SKM-1 treated with dmso at 0.1 percent for 144 hours (cell line): ENCODE results near the gene CUX1.

Experiments
- DNase-seq: peaks from one replicate; lab custom pipeline; 2025; ENCODE audit not compliant: unreplicated experiment; lab: John Stamatoyannopoulos, UW

CUX1 gene

DNA sequence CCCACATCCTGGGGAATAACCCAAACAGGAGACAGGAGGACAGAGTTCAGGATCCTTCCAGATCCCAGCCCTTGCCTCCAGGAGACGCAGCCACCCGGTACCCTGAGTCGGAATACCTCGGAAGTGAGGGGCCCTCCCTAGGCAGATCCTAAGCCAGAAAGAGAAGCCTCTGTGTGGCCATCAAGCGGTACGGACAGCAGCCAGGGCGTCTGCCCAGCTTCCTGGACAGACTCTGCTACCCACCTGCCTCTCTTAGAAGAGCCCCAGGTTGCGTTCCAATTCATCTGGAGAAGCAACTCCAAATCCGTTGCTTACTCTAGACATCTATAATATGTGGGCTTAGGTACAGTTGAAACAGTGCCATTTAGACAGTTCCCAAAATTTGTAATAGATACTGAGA, 249.1 kb downstream of the CUX1 start:
- DNase-seq, result no peak

DNA sequence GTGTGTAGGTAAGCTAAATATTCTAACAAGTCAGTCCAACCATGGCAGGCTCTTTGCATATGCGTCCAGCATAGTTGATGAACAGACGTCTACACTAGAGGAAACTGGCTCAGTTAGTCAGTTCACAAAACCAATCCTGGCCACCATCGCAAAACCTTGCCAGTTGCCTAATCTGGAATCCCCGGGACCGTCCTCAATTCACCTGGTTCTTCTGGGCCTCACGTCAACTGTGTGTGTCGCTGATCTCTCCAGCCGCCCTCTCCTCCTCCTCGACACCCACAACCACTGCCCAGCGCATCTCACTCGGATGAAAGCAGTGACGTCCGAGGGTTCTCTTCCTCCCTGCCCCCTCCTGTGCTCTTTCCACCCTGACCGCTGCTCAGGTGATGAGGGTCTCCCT, 251.4 kb downstream of the CUX1 start:
- no peak for DNase-seq

DNA sequence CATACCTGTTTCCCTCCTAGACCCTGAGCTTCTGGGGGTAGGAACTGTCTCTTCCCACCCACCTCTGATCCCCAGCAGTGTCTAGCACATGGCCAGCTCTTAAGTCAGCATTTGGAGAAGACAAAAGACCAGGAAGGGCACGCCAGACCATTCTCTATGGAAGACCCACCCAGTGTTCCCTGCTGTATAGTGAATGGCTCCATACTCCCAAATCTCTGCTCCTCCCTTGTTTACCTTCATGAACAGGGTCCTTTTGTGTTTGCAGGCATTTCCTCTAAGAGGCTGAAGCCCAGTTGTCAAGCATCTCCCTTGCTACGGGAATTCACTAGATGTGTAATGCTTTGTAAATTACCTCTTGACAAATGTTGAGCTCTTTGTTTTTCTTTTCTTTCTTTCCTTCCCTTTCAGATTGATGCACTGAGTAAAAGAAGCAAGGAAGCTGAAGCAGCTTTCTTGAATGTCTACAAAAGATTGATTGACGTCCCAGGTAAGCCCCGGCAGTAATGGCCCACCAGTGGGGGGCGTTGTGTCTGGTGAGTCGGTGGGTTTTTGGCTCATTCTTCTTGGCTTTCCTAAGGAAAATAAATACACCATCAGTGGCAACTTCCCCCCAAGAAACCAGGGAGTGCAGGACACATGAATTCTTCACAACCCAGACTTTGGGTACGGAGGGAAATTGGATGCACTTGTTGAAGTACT, 252.7 kb downstream of the CUX1 start:
- no peak for DNase-seq

DNA sequence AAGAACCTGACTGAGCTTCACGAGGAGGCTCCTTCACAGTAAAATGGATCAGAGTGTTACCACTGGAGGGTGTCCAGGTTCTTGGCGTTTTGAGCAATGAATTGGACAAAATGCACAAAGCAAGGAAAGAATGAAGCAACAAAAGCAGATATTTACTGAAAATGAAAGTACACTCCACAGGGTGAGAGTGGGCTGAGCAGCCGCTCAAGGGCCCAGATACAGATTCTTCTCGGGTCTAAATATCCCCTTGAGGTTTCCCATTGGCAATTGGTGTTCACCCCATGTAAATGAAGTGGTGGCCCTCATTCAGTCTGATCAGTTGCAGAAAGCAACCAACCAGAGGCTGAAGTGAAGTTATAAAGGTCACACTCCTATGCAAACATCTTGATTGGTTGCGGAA, 254.6 kb downstream of the CUX1 start:
- DNase-seq, result no peak

- DNase-seq, result no peak
These were observed 255.3 kb downstream of the CUX1 start for GRCh38 chr7:102072636-102073209.

- no peak for DNase-seq
These were observed 256.8 kb downstream of the CUX1 start for GRCh38 chr7:102073931-102074880.

DNA sequence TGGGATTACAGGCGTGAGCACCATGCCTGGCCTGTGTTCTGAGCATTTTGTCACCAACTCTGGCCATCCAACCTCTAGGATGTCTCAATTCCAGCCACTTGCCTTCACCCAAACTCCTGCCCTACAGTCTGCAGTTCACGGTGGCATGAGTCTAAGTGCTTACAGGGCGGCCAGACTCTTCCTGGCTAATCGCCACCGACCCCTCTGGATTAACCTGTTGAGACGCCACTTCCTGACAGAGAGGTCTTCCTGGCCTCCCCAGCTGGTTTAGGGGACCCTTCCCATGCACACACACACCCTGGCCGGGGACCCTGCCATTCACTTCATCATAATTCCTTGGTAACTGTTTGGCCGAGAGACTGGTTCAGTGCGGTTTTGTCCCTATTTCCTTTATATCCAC, 257.7 kb downstream of the CUX1 start:
- DNase-seq, result no peak

DNA sequence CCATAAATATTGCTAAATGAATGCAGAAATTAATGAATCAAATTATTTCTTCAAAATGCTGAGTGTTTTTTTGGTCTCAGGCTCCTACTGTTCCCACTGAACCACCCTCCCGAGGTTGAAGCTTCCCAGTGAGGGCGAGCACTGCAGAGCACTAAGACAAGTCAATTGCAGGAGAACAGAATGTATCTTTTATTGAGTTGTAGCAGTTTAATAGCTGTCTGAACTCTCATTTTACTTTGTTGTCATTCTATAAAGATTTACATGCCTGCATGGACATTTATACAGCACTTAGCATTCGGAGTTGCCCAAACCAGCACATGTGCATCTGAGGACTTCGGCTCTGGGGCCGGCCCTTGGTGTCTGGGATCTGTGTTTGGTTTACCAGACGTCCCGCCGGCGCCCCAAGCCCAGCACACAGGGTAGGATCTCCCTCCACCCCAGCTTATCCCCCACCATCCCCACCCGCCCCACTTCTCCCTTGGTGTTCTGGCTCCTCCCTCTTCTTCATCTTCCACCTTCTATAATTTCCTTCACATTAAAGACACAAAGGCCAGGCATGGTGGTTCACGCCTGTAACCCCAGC, 258.2 kb downstream of the CUX1 start:
- no peak for DNase-seq

DNA sequence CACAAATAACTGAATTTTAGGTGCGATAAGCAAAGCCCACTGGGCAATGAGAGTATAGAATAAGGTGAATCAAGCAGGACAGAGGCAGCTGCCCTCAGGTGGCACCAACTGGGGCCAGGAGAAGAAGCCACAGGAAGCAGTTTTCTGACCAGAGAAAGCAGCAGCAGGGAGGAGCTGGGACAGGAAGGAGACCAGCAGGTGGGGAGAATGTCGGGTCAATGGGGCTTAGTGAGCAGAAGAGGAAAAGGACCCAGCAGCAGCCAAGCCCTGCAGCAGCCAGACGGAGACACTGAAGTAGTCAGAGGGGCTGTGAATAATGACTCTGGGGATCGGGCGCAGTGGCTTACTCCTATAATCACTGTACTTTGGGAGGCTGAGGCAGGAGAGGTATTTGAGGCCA, 259.7 kb downstream of the CUX1 start:
- DNase-seq, result no peak

DNA sequence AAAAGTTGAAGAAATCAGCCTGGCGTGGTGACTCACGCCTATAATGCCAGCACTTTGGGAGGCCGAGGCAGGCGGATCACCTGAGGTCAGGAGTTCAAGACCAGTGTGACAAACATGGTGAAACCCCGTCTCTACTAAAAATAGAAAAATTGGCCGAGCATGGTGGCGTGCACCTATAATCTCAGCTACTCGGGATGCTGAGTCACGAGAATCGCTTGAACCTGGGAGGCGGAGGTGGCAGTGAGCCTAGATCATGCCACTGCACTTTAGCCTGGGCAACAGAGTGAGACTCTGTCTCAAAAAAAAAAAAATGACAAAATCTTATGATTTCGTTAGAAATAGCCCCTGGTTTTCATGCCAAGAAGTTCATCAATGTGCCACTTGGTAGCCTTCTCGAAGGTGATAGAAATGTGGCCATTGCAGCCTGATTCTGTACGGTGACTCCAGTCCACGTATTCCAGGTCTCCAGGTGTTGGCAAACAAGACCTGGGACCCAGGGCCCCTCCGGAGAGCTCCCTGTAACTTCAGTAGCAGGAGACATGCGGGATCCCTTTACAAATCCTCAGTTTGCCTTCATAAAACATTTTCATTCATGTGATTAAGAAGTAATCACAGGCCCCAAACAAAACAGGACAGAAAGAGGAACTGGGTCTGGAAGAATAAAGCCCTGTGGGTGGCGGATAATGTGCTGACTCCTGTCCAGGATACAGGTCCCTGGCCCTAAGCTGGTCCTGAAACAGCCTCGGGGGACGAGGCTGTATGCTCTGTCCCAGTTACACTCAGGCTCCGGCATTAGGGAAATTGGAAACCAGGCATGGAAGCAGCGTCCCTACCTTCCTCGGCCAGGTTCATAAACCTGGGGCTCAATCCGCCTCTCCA, 262.0 kb downstream of the CUX1 start:
- no peak for DNase-seq

GRCh38 chr7:102080019-102080433, 262.6 kb downstream of the CUX1 start:
- DNase-seq, result no peak

DNA sequence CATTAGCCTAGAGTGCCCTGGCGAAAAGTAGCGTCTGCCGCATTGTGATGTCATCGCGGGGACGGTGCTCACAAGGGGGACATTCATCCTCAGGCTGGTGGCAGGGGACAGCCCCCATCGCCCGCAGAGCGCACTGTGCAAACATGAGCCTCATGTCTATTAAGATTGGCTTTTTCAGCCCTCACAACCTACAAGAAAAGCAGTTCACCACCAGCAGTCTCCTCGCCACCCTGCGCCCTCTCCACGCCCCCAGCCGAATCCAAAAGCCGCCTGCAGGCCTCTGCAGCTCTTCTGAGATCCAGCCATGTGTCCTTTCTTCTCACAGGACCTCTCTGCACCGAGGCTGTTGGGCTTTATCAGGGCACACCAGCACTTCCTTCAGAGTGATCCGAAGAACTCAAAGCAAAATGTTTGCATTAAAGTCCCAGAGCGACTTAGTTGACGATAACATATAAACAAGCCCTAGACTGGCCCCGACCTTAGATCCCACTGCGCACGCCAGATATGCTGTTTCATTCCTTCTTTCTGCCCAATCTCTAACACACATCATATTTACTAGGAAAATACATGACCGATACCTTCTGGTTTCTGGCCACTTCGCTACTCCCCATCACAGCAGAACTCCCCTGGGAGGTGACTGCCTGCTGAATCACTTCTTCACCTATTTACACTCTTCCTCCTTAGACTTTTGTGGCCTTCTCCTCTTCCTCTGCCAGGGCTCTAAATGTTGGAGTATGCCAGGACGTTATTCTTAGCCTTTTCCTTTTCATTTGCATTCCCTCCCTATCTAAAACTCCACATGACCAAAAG, 263.2 kb downstream of the CUX1 start:
- no peak for DNase-seq

- no peak for DNase-seq
These were observed 263.8 kb downstream of the CUX1 start for GRCh38 chr7:102081244-102081627.

GRCh38 chr7:102082693-102083368, 265.4 kb downstream of the CUX1 start:
- no peak for DNase-seq

- DNase-seq, result no peak
These were observed 267.9 kb downstream of the CUX1 start for GRCh38 chr7:102085218-102085772.

DNA sequence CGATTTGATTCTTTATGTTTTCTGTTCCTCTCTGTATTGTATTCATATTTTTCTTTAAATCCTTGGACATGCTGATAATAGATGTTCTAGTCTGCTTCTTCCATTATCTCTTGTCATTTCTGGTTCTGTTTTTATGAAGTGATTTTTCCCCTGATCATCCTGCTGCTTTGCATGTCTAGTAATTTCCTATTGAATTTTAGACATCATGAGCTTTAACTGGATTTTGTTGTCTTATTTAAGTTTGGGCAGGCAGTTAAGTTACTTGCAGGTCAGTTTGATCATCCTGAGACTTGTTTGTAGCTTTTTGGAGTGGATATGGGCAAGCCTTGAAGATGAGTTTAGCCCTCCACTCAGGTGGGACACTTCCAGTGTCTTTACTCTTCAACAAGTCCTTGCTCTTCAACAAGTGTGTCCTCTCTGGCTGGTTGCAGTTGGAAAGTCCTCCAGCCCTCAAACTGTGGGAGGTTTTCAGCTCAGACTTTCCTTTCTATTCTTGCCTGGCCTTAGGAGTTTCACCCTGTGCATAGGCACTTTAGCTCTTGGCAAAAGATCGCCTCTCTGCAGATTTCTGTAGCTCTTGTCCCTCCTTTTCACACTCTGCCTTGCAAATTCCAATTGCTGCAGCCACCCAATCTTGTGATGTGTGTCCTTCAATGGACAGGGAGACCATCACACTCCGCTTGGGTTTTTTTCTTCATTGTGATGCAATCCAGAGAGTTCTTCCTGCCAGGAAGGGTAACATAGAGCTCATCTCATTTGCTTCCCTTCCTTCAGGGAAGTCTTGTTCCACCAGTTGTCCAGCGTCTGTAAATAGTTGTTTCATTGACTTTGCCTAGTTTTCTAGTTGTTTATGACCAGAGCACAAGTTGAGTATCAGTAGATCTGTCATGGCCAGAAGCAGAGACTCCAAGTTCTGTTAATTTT, 272.0 kb downstream of the CUX1 start:
- DNase-seq, result no peak

DNA sequence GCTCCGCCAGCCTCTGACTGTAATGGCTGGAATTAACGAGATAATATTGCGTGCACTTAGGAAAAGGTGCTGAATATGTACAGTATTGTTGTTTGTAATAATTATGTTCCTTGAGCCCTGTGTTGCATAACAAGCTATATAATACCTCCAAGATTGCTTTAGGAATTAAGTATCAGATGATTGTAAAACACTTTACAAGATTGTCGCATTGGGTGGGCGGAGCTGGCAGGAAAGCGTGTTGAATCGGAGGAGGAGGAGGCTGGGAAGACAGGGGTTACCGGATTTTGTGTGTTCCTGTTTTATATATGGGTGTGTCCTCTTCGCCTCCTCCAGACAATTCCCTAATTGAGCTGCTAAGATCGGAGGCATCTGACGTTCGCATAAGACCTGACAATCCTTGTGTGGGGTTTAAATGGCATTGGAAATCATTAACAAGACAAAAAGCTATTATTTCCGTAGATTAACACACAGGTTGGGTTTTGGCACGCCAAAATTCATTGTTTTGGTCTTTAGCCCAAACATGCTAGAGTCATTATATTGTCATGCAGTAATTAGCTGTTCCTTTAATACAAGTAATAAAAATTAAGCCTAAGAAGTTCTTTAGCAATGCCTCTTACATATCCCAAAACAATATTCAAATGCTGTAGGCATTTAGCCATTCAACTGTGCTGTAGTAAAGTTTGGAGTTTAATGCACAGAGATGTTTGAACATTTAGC, 276.3 kb downstream of the CUX1 start:
- DNase-seq, result no peak
